Thoracic aorta (tissue), 2 donors: ENCODE measurements around the gene ITGB4. TPM values are rescaled to one million over a fixed set of nuclear protein-coding genes. Genes with fewer than 3 reads are reported as not detected.
A peak's percentile ranks its signal among the peaks of the same experiment; 100 is the strongest.

Experiments used
- ATAC-seq: fragments of 150-250 bp; one replicate; pipeline ENCODE4 v1.8.0; 2017; ENCODE audit warnings: low read depth; ENCODE audit not compliant: insufficient number of reproducible peaks, low FRiP score
- DNase-seq: peaks from one replicate; pipeline ENCODE4 v3.0.0-alpha.2; 2020; ENCODE audit warnings: low spot score
- H3K27ac ChIP-seq, 2 donors: fragments of 200-600 bp; sonication (generic); 1 replicate in 1 of 2; 2 replicates in 1 of 2; pipeline ENCODE4 v1.5.1; 2016; ENCODE audit warnings: mild to moderate bottlenecking in 2 of 2, moderate library complexity in 2 of 2
- H3K27me3 ChIP-seq: fragments of 200-600 bp; sonication (generic); replicated peaks from 2 replicates; pipeline ENCODE4 v1.6.0; 2016; ENCODE audit warnings: mild to moderate bottlenecking; ENCODE audit not compliant: insufficient read depth
- H3K36me3 ChIP-seq: fragments of 200-600 bp; sonication (generic); one replicate; pipeline ENCODE4 v1.5.1; 2016
- H3K4me1 ChIP-seq, 2 donors: fragments of 200-600 bp; sonication (generic); 1 replicate in 1 of 2; 2 replicates in 1 of 2; pipeline versions ENCODE4 v1.5.1 to v1.6.0; 2016; ENCODE audit warnings: low read depth in 2 of 2, mild to moderate bottlenecking in 1 of 2; ENCODE audit not compliant: control insufficient read depth in 1 of 2
- H3K4me3 ChIP-seq: fragments of 200-600 bp; sonication (generic); 2 replicates; pipeline ENCODE4 v1.5.1; 2016; ENCODE audit warnings: mild to moderate bottlenecking
- H3K9me3 ChIP-seq: fragments of 200-600 bp; sonication (generic); 2 replicates; pipeline ENCODE4 v1.5.1; 2016
- CTCF ChIP-seq: fragments of 200-600 bp; sonication (generic); IDR thresholded peaks from one replicate; pipeline ENCODE4 v1.5.1; 2019; ENCODE audit warnings: antibody characterized with exemption
- total RNA-seq, 2 donors: library from RNA; depleted of rRNA; stranded (reverse); fragments of >200 nt; gene quantifications; one replicate each; pipeline versions ENCODE4 v1.1.0 to v1.2.3, GENCODE V29; 2016

Gene ITGB4
- total RNA-seq, 2 donors from 2014 or later = 11.6 to 21.1 TPM

DNA sequence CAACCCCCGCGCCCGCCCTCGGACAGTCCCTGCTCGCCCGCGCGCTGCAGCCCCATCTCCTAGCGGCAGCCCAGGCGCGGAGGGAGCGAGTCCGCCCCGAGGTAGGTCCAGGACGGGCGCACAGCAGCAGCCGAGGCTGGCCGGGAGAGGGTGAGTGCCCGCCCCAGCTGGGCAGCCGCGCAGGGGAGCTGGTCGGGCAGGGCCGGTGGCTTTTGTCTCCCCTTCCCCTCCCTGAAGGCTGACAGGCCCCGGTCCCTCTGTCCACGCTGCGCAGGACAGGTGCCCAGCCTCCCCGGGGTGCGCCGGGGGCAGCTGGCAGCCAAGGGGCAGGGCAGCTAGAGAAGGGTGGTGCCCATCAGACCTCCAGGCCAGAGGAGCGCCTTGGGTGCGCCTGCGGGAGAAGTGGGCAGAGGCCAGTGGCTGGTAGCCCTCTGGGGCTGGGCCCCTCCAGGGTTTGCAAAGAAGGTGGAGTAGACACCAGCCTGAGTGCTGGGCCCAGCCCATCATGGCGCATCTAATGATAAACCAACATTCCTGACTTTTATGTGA is 278 bp downstream of the ITGB4 start:
- ATAC-seq (no peak), DNase-seq (no peak)
- Histone ChIP-seq H3K4me3 (peak overlapping the region; percentile 58), H3K27me3 (peaks cover 9% of the 10 kb centered on the region), H3K36me3 (no peaks in the 10 kb centered on the region), H3K9me3 (no peaks in the 10 kb centered on the region), H3K27ac (no peak overlapping the region), H3K4me1 (peaks cover 0 to 5% of the 10 kb centered on the region in 2 donors)
- no peak for TF ChIP-seq CTCF

- ATAC-seq (no peak), DNase-seq (no peak)
- Histone ChIP-seq H3K27ac (peak overlapping the region in 1 of 2 donors; percentile 38), H3K4me1 (peaks cover 0 to 5% of the 10 kb centered on the region in 2 donors), H3K27me3 (peaks cover 9% of the 10 kb centered on the region), H3K36me3 (no peaks in the 10 kb centered on the region), H3K4me3 (peak overlapping the region; percentile 58), H3K9me3 (no peaks in the 10 kb centered on the region)
- no peak for TF ChIP-seq CTCF
Observed at GRCh38 chr17:75722076-75722475, 817 bp downstream of the ITGB4 start.

DNA sequence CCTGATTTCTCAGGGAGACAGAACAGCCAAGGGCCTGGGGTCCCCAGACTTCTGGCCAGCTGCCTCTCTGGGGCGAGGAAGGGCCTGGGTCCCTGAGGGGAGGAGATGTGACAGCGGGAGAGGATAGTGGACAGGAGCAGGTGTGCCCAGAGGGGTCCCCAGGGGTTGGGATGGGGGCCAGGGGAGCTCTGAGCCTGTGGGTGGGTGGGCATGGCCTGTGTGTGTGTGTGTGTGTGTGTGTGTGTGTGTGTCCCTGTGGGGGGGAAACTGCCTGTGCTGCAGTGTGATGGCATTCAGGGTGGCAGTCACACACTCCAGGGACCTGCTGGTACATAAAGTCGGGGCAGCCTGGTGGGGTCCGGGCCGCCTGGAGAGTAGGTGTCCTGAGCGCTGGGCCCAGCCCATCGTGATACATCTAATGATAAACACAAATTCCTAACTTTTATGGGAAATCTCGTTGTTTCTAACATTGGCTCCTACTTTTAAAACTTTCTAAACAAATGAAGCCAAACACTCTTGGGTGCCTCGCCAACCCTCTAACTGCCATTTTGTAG is 1.4 kb downstream of the ITGB4 start:
- H3K27ac ChIP-seq = no peak overlapping the region
- no peaks in the 10 kb centered on the region for H3K36me3 ChIP-seq
- no peak for ATAC-seq
- H3K4me1 ChIP-seq = peaks cover 0 to 5% of the 10 kb centered on the region in 2 donors
- no peak for TF ChIP-seq CTCF
- peaks cover 9% of the 10 kb centered on the region for H3K27me3 ChIP-seq
- H3K4me3 ChIP-seq = peak overlapping the region; percentile 58
- H3K9me3 ChIP-seq = no peaks in the 10 kb centered on the region
- DNase-seq = no peak

- no peak for ATAC-seq
- no peak overlapping the region for H3K4me3 ChIP-seq
Observed at GRCh38 chr17:75723171-75723930, 2.1 kb downstream of the ITGB4 start.

More at GRCh38 chr17:75723171-75723930, 2.1 kb downstream of the ITGB4 start:
- no peaks in the 10 kb centered on the region for H3K36me3 ChIP-seq
- DNase-seq = no peak
- H3K9me3 ChIP-seq = no peaks in the 10 kb centered on the region
- H3K4me1 ChIP-seq = peaks cover 0 to 5% of the 10 kb centered on the region in 2 donors
- H3K27ac ChIP-seq = no peak overlapping the region
- no peak for TF ChIP-seq CTCF
- peaks cover 9% of the 10 kb centered on the region for H3K27me3 ChIP-seq
